NCI-H2227 (cell line): ENCODE results near the gene ERCC5.

Source experiments
- DNase-seq: peaks from one replicate; lab custom pipeline; 2025; ENCODE audit not compliant: unreplicated experiment; lab: John Stamatoyannopoulos, UW

ERCC5 gene

DNA sequence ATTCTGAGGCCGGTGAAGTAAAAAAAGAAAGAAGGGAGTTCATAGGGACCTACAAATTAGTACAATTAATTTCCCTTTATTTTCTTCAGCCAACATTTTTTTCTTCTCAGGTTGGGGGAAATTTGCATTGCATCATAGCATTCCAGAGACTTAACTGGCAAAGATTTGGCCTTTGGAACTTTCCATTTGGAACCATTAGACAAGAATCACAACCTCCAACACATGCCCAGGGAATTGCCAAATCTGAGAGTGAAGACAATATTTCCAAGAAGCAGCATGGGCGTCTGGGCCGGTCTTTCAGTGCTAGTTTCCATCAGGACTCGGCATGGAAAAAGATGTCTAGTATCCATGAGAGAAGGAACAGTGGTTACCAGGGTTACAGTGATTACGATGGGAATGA is 6.4 kb upstream of the ERCC5 start:
- DNase-seq, result no peak

DNA sequence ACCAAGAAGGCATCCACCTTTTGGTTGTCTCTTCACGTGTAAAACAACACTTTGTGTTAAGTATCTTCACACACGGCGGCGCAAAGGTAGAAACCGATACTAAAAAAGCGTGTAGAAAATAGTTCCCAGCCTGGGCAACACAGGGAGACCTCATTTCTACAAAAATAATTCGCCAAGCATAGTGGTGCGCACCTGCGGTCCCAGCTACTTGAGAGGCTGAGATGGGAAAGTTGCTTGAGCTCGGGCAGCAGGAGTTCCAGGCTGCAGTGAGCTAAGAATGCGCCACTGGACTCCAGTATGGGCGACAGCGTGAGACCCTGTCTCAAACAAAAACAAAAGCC is 573 bp upstream of the ERCC5 start:
- DNase-seq, result no peak

DNA sequence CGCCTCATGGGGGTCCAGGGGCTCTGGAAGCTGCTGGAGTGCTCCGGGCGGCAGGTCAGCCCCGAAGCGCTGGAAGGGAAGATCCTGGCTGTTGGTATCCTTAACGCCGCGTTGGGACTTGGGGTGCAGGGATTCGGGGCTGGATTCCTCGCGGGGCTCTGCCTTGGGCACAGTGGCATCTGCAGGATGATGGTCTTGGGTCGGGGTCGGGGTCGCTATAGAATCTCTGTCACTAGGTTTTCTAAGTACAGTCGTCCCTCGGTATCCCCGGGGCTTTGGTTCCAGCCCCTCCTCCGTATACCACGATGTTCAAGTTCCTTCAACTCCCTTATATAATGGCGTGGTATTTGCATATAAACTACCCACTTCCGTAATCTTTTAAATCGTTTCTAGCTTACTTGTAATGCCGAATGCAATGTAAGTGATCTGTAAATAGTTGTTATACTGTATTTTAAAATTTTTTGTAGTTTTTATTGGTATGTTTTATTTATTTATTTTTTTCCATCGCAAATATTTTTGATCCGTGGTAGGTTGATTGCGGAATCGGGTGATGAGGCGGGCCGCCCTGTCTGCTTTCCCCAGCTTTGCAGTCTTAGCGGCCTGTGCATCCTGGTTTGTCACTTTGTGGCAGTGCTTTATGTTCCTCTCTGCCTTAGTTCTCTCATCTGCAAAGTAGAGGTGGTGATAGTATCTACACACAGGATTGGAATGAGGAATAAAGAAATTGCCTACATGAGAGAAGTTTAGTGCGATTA is 606 bp downstream of the ERCC5 start:
- peak; percentile 16 for DNase-seq

DNA sequence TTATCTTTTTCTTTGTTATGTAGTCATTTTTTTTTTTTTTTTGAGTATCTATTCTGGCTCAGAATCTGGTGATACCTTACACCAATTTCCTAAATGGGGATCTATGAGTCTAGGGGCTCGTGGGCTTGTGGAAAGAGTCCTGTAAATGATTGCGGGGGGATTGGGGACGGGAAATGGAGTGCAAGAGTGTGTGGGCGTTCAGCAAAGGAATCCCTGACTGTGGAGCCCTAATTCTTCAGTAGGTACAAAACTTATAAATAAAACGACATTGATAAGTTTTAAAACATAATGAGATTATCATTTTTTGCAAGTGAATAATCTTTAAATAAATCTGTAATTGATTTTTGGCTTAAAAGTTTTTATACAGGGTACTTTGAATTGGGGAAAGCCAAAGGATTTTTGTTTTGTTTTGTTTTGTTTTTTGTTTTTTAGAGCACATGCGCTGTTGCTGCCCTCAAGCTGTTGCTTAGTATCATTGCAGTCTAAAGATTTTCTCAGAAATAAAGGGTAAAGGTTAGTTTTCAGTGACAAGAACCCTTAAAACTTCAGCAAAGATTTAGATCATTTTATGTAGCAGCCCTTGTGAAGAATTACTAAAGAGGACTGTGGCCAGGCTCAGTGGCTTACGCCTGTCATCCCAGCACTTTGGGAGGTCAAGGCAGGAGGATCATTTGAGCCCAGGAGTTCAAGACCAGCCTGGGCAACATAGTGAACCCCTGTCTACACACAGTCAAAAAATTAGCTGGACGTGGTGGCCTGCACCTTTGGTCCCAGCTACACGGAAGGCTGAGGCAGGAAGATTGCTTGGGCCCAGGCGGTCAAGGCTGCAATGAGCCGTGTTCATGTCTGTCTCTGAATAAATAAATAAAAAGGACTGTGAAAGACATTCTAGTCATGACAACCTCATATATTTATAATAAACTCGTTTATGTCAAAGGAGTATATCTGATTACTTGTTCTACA is 1.7 kb downstream of the ERCC5 start:
- DNase-seq, result peak; percentile 17

DNA sequence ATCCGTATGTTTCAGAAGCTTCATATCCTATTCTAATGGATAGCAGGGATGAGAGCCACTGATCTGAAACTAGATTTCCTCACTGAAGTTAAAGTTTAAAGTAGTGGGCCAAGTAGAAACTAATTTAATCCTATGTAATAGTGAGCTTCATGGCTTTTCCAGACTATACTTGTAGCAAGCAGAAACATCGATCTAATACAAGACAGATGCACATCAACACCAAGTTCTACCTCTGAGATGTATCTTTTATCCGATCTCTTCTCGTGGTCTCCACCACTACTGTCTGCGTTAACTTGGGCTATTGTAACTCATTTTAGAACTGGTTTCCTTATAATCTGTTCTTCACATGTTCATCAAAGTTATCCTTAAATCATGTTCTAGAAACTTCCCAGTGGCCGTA is 3.1 kb downstream of the ERCC5 start:
- DNase-seq, result no peak

DNA sequence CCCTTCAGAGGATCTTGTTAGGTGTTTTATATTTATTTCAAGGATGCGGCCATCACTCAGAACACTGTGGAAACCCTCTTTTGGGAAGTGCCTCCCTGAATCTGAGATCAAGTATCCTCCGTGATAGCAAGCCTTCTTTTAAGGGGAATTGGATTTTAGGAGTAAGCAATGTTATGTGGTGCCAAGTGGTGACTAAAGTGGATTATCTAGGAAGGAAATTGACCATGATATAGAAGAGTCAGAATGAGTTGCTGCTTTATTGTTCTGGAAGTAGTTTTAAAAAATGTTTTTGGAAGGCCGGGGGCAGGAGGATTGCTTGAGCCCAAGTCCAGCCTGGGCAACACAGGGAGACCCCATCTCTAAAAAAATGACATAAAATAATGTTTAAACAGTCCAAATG is 6.7 kb downstream of the ERCC5 start:
- no peak for DNase-seq

DNA sequence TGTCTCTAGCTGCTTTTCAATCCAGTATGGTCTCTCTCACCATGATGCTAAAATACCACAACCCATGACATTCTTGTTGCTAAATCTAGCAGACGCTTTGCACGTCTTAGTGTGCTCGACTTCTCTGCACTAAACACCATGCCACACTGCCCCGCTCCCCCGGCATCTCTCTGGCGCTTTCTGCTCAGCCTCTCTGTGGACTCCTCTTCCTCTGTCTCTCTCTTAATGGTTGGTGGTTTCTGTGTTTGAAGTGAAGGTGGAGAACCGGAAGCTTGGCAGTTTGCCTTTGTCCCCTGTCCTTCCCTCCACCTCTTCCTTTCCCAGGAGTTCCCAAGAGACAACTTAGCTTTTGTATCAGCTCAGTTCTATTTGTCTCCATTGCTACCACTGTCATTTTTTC is 8.8 kb downstream of the ERCC5 start:
- no peak for DNase-seq

DNA sequence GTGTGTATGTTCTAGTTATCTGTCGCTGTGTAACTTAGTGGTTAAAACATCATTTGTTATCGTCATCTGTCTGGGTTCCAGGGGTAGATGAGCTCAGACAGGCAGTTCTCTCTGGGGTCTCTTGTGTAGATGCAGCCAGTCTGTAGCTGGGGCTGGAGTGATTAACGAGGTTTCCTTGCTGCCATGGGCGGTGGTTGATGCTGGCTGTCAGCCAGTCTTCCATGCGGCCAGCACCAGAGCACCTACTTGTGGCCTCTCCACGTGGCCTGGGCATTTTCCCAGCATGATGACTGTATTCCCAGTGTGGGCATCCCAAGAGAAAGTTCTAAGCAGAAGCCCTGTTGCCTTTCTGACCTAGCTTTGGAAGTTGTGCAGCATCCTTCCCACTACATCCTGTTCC is 10.7 kb downstream of the ERCC5 start:
- DNase-seq, result no peak

DNA sequence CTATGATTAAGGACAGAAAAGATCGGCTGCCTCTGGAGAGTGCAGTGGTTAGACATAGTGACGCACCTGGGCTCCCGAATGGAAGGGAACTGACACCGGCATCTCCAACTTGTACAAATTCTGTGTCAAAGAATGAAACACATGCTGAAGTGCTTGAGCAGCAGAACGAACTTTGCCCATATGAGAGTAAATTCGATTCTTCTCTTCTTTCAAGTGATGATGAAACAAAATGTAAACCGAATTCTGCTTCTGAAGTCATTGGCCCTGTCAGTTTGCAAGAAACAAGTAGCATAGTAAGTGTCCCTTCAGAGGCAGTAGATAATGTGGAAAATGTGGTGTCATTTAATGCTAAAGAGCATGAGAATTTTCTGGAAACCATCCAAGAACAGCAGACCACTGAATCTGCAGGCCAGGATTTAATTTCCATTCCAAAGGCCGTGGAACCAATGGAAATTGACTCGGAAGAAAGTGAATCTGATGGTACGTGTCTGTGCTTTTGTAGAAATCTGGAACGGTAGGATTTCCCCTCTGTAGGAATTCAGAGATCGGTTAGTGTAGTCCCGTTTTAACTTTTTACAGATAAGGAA is 16.9 kb downstream of the ERCC5 start:
- no peak for DNase-seq

DNA sequence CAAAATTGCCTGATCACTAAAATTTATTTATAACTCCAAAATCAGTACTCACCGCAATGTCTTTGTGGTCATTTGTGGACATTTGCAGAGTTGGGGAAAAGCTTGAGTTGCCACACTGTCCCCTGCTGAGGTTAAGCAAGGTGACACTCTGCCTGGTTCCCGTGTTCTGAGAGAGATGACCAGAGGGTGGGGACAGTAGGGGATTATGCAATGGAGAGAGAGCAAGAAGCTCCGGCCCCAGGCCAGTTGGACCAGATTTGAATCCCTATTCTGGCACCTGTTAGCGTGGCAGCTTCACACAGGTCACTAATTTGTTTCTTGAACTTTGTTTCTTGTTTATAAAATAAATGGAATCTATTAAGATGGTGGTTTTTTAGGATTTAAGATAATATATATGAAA is 17.8 kb downstream of the ERCC5 start:
- DNase-seq, result no peak

DNA sequence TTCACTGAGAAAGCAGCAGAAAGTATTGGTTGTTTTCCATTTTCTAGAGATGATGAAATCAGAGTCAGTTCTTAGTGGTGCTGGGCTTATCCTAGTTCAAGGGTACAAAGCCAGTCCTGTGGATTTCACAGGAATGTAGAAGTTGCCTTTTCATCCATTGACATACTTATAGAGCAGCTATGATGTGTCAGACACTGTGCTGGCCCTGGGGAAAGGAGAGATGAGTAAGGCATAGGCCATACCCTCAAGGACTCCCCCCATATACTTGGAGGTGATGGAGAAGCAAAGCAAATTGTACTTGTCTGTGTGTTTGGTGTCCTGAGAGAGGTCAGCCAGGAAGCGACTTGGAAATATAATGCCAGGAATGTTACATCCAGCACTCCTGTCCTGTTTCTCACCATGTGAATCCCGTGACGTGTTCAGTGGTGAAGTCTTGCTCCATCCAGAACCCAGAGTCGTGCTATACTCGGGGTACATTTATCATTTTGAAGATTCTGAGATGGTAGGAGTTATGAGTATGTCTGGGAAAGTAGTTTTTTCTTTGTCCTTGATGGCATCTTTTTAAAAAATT is 22.6 kb downstream of the ERCC5 start:
- no peak for DNase-seq

DNA sequence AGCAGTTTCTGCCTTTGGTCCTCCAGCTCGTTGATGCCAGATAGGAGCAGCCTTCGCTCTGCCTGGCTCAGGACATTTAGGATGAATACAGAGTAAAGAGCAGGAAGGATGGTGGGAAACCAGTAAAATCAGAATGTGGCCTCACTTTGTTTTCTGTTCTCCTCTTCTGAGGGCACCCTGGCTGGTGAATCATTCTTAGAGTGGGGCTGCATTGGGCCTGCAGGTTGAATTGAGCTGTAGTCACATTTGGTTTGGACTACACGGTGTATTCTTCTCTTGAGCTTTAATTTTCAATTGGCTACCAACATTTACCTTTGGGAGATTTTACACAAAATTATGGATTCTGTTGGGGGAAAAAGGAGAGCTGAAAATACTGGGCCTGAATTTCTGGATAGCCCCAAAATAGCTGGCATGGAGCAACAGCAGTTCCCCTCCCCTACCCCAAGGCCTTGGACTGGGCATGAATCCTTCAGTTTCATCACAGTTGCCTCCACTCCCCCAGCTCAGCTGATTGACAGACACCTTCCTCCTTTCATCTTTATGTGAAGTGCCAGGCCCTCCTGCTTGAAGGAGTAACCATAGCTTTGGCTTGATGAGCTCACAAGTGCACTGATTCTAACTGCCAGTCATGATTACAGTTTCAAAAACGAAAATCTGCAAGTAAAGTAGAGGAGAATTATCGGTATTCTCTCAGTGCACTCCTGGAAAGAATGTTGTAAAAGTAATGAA is 24.3 kb downstream of the ERCC5 start:
- no peak for DNase-seq

DNA sequence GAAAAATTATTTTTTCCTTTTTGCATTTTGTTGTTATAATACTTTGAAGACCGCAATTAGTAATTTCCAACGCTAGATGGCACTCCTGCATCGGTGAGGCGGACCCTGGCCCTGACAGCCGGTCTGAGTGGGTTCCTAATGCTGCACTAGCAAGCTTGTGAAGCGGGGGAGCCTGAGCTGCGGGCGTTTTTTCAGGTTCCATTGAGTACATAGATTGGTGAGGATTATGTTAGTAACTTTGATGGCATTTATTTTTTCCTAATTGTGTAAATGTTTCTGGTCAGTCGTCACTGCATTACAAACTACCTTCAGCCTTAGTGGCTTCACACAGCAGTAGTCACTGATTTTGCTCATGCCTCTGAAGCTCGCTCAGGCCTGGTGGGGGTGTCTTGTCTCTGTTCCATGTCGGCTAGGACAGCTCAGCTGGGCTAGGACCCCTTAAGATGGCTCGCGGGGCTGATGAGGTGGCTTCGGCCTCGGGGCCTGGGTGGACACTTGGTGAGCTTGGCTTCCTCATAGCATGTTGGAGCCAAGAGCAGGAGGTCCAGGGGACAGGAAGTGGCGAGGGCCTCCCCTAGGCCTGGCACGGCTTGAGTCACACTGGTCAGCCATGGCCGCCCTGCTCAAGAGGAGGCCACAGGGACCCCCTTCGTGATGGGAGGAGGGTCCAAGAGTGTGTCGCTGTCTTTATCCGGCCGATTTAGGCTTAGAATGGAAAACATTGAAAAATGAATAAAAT is 25.0 kb downstream of the ERCC5 start:
- peak; percentile 75 for DNase-seq

DNA sequence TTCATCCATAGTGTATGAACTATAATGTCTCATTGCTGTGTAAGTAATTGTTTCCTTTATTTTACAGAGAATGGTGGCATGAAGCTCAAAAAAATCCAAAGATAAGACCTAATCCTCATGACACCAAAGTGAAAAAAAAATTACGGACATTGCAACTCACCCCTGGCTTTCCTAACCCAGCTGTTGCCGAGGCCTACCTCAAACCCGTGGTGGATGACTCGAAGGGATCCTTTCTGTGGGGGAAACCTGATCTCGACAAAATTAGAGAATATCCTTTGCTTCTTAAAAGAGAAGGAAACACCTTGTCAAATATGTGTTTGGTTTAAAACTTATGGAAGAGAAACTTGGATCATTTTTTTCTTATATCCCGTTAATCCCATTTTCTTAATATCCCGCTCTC is 26.3 kb downstream of the ERCC5 start:
- DNase-seq, result no peak

DNA sequence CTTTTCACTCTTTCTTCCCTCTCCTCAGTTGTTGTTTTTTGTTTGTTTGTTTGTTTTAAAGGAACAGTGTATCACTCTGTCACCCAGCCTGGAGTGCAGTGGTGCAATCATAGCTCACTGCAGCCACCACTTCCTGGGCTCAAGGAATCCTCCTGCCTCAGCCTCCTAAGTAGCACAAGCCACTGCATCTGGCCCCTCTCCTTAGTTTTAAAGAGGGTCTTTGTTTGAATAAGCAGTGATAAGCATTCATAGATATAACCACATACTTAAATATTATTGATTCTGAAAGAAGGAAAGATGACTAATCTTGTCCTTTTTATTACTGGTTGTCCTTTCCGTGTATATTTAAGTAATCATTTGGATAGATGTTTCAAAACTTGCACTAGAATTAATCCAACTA is 26.7 kb downstream of the ERCC5 start:
- DNase-seq, result no peak

DNA sequence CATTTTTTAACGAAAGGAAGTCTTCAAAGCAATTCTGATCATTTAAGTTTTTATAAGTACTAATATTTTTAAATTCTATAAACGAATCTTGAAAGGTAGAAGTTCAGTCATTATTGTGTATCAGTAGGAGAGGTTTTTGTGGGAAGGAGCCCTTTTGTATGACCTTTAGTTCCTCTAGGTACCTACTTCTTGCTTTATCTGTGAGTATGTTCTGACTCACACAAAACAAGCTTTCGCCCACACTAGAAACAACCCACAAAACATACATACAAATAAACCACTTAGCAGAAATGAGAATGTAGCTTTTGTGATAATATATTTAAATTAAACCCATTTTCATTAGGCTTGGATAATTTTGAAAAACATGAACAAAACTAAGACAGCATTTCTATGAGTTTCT is 27.8 kb downstream of the ERCC5 start:
- DNase-seq, result no peak

DNA sequence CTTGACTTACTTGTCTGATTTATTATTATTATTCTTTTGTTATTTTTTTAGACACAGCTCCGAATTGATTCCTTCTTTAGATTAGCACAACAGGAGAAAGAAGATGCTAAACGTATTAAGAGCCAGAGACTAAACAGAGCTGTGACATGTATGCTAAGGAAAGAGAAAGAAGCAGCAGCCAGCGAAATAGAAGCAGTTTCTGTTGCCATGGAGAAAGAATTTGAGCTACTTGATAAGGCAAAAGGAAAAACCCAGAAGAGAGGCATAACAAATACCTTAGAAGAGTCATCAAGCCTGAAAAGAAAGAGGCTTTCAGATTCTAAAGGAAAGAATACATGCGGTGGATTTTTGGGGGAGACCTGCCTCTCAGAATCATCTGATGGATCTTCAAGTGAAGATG is 29.4 kb downstream of the ERCC5 start:
- no peak for DNase-seq

DNA sequence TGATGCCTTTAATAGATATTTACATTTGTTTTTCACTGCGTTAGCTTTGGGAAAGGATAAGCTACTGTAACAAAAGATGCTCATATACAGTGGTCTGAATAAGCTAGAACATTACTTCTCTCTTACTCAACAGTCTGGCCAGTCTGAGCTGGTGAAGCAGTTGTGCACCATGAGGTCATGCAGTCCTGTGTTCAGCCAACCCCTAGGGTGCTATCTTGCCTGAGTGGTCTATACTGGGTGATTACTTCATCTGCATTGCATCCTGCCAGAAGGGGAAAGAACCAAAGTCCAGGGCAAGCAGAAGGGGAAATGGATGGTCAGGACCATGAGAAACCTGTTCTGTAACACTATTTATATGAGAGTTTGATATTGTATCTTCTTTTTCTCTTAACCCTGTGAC is 31.5 kb downstream of the ERCC5 start:
- no peak for DNase-seq

DNA sequence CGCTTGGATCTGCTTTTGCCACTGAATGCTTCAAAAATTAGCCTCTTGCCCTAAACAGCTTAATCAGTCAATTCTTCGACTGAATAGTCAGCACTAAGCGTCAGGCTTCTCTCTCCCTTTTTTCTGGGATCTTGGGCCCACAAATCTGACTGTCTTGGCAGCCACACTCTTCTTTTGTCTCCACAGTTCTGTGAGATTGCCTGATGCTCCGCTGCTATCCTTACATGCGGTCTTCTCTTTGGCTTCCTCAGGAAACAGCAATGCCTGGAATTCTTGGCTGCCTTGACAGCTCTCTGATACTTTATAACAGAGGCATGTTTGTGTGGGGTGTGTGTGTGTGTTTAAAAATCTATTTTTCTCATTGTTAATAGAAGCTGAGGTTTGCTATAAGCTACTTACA is 32.6 kb downstream of the ERCC5 start:
- DNase-seq, result no peak

DNA sequence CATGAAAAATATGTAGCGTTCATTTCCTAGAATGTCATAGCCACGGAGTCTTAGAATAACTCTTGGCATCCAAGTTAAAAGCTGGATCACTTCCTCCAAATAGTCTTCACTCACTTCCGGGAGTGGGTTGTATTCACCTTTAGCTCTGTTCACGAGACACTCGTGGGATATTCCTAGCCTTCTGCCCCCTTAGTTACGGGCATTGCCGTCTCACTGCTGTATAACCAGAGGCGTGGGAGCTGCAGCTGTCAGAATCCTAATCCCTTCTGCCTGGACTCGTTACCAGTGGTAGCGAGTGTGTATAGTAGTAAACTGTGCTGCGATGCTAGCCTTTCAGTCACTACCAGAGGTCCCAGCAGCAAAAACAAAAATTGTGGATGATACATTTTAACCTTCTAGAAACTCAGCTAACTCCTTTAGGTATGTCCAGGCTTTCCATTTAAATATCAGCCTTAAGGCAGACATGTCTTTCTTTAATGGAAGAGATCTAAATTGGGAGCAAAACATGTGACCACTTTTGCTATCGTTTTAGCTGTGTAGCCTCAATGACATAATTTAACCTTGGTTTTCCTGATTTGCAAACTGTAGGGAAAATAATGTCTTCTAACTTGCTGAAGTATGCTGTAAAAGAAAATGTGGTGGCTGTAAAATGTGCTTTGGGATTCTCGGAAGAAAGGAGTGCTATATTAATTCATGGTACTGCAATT is 34.1 kb downstream of the ERCC5 start:
- no peak for DNase-seq
